ENCODE measurements around the gene MAP7D1. TPM values are rescaled to one million over a fixed set of nuclear protein-coding genes. Genes with fewer than 3 reads are reported as not detected.

The MAP7D1 gene
- total RNA-seq, 1 donor: 132 TPM

- Histone ChIP-seq H3K27me3 (ENCODE audit: insufficient read depth, low read length) (no peaks in the 10 kb centered on the region), H3K4me3 (ENCODE audit: insufficient read depth, low read length) (no peak overlapping the region), H2AFZ (ENCODE audit: low read length) (no peak overlapping the region), H4K20me1 (ENCODE audit: insufficient read depth, low read length) (peaks cover 16% of the 10 kb centered on the region), H3K27ac (ENCODE audit: low read depth, low read length) (peak overlapping the region; percentile 89), H3K4me2 (ENCODE audit: insufficient read depth, low read length) (no peak overlapping the region), H3K79me2 (ENCODE audit: insufficient read depth, low read length) (peaks cover 52% of the 10 kb centered on the region), H3K4me1 (ENCODE audit: insufficient read depth, low read length) (peaks cover 62% of the 10 kb centered on the region), H3K36me3 (ENCODE audit: insufficient read depth, low read length) (peaks cover 25% of the 10 kb centered on the region), H3K9me3 (ENCODE audit: low read depth, low read length) (no peaks in the 10 kb centered on the region)
- no peak for TF ChIP-seq CTCF (IDR thresholded peaks at IDR 0.05; ENCODE audit: extremely low read depth, low read depth, low read length)
- no peak for DNase-seq (ENCODE audit: insufficient read length, low spot score, missing footprints)
These were observed 18.2 kb upstream of the MAP7D1 start for GRCh38 chr1:36137776-36138175.

GRCh38 chr1:36139521-36139920, 16.4 kb upstream of the MAP7D1 start:
- H3K36me3 ChIP-seq (ENCODE audit: insufficient read depth, low read length): peaks cover 25% of the 10 kb centered on the region

GRCh38 chr1:36142121-36142520, 13.8 kb upstream of the MAP7D1 start:
- Histone ChIP-seq H2AFZ (ENCODE audit: low read length) (no peak overlapping the region), H3K4me3 (ENCODE audit: insufficient read depth, low read length) (no peak overlapping the region), H3K36me3 (ENCODE audit: insufficient read depth, low read length) (peaks cover 21% of the 10 kb centered on the region), H3K27me3 (ENCODE audit: insufficient read depth, low read length) (no peaks in the 10 kb centered on the region), H3K27ac (ENCODE audit: low read depth, low read length) (no peak overlapping the region), H3K4me2 (ENCODE audit: insufficient read depth, low read length) (no peak overlapping the region), H4K20me1 (ENCODE audit: insufficient read depth, low read length) (peaks cover 23% of the 10 kb centered on the region), H3K9me3 (ENCODE audit: low read depth, low read length) (no peaks in the 10 kb centered on the region), H3K79me2 (ENCODE audit: insufficient read depth, low read length) (peaks cover 86% of the 10 kb centered on the region), H3K4me1 (ENCODE audit: insufficient read depth, low read length) (peaks cover 19% of the 10 kb centered on the region)
- DNase-seq (ENCODE audit: insufficient read length, low spot score, missing footprints): no peak
- TF ChIP-seq CTCF (IDR thresholded peaks at IDR 0.05; ENCODE audit: extremely low read depth, low read depth, low read length): no peak

More at GRCh38 chr1:36139521-36139920, 16.4 kb upstream of the MAP7D1 start:
- Histone ChIP-seq H3K27me3 (ENCODE audit: insufficient read depth, low read length) (no peaks in the 10 kb centered on the region), H3K4me2 (ENCODE audit: insufficient read depth, low read length) (no peak overlapping the region), H3K4me3 (ENCODE audit: insufficient read depth, low read length) (no peak overlapping the region), H3K9me3 (ENCODE audit: low read depth, low read length) (no peaks in the 10 kb centered on the region), H3K27ac (ENCODE audit: low read depth, low read length) (no peak overlapping the region), H3K79me2 (ENCODE audit: insufficient read depth, low read length) (peaks cover 69% of the 10 kb centered on the region), H4K20me1 (ENCODE audit: insufficient read depth, low read length) (peaks cover 20% of the 10 kb centered on the region), H2AFZ (ENCODE audit: low read length) (no peak overlapping the region), H3K4me1 (ENCODE audit: insufficient read depth, low read length) (peaks cover 45% of the 10 kb centered on the region)
- no peak for TF ChIP-seq CTCF (IDR thresholded peaks at IDR 0.05; ENCODE audit: extremely low read depth, low read depth, low read length)
- no peak for DNase-seq (ENCODE audit: insufficient read length, low spot score, missing footprints)

- Histone ChIP-seq H2AFZ (ENCODE audit: low read length) (no peak overlapping the region), H3K9me3 (ENCODE audit: low read depth, low read length) (no peaks in the 10 kb centered on the region), H3K27me3 (ENCODE audit: insufficient read depth, low read length) (no peaks in the 10 kb centered on the region), H3K4me3 (ENCODE audit: insufficient read depth, low read length) (no peak overlapping the region), H4K20me1 (ENCODE audit: insufficient read depth, low read length) (peaks cover 23% of the 10 kb centered on the region), H3K36me3 (ENCODE audit: insufficient read depth, low read length) (peaks cover 10% of the 10 kb centered on the region), H3K4me2 (ENCODE audit: insufficient read depth, low read length) (no peak overlapping the region), H3K79me2 (ENCODE audit: insufficient read depth, low read length) (peaks cover 86% of the 10 kb centered on the region), H3K4me1 (ENCODE audit: insufficient read depth, low read length) (peaks cover 22% of the 10 kb centered on the region), H3K27ac (ENCODE audit: low read depth, low read length) (no peak overlapping the region)
- no peak for DNase-seq (ENCODE audit: insufficient read length, low spot score, missing footprints)
- TF ChIP-seq CTCF (IDR thresholded peaks at IDR 0.05; ENCODE audit: extremely low read depth, low read depth, low read length): no peak
These were observed 12.5 kb upstream of the MAP7D1 start for GRCh38 chr1:36143424-36143823.

Measured in osteoblast (primary cell).